ENCODE results near the gene FAM9A.
A peak's percentile ranks its signal among the peaks of the same experiment; 100 is the strongest.

The FAM9A gene
- total RNA-seq, result 0 reads per million in 4 donors

- DNase-seq, result no peak
These were observed at the start of gene FAM9A for GRCh38 chrX:8801041-8801599. Gene FAM9A, minus strand, starts transcription at chrX:8801383. Its CDS starts 1,212 bp downstream, at chrX:8800171.

GRCh38 chrX:8850478-8850877 is 49.3 kb upstream of the FAM9A start:
- no peak for DNase-seq

- no peak for DNase-seq
These were observed 48.8 kb upstream of the FAM9A start for GRCh38 chrX:8849945-8850344.

GRCh38 chrX:8849458-8849857 is 48.3 kb upstream of the FAM9A start:
- DNase-seq, result no peak

- no peak for DNase-seq
These were observed 47.7 kb upstream of the FAM9A start for GRCh38 chrX:8848911-8849310.

- no peak for DNase-seq
These were observed 47.3 kb upstream of the FAM9A start for GRCh38 chrX:8848441-8848840.

- DNase-seq, result no peak
These were observed 46.2 kb upstream of the FAM9A start for GRCh38 chrX:8847360-8847759.

- no peak for DNase-seq
These were observed 45.1 kb upstream of the FAM9A start for GRCh38 chrX:8846266-8846665.

GRCh38 chrX:8845469-8845868 is 44.3 kb upstream of the FAM9A start:
- DNase-seq, result no peak

GRCh38 chrX:8845060-8845459 is 43.9 kb upstream of the FAM9A start:
- no peak for DNase-seq

GRCh38 chrX:8844157-8844556 is 43.0 kb upstream of the FAM9A start:
- no peak for DNase-seq

- no peak for DNase-seq
These were observed 40.7 kb upstream of the FAM9A start for GRCh38 chrX:8841911-8842310.

GRCh38 chrX:8834392-8834791 is 33.2 kb upstream of the FAM9A start:
- DNase-seq, result no peak

- no peak for DNase-seq
These were observed 31.6 kb upstream of the FAM9A start for GRCh38 chrX:8832582-8833378.

- DNase-seq, result no peak
These were observed 22.5 kb upstream of the FAM9A start for GRCh38 chrX:8823698-8824097.

GRCh38 chrX:8822002-8822401 is 20.8 kb upstream of the FAM9A start:
- no peak for DNase-seq

- no peak for DNase-seq
These were observed 19.8 kb upstream of the FAM9A start for GRCh38 chrX:8820910-8821527.

- peak in 1 of 5 donors; percentile 31 for DNase-seq
These were observed 14.4 kb upstream of the FAM9A start for GRCh38 chrX:8815460-8816065.

GRCh38 chrX:8813036-8813435 is 11.9 kb upstream of the FAM9A start:
- no peak for DNase-seq

GRCh38 chrX:8811611-8812010 is 10.4 kb upstream of the FAM9A start:
- DNase-seq, result no peak

GRCh38 chrX:8808661-8809060 is 7.5 kb upstream of the FAM9A start:
- DNase-seq, result no peak

GRCh38 chrX:8805974-8806373 is 4.8 kb upstream of the FAM9A start:
- no peak for DNase-seq

GRCh38 chrX:8805046-8805445 is 3.9 kb upstream of the FAM9A start:
- no peak for DNase-seq

GRCh38 chrX:8803326-8803725 is 2.1 kb upstream of the FAM9A start:
- no peak for DNase-seq

Measured in T-helper 1 cell (primary cell).